H9 (cell line): Measurements from ENCODE around the gene SOBP. TPM values are rescaled to one million over a fixed set of nuclear protein-coding genes. Genes with fewer than 3 reads are reported as not detected.

Experiments
- DNase-seq: peaks from one replicate; pipeline ENCODE4 v3.0.0-alpha.2; 2017
- H2AFZ ChIP-seq: one replicate; pipeline ENCODE4 v1.6.1; 2013; ENCODE audit warnings: mild to moderate bottlenecking, low read length, control low read depth, moderate library complexity
- H2AK5ac ChIP-seq: 2 replicates; pipeline ENCODE4 v1.6.1; 2013; ENCODE audit warnings: low read length, control low read depth, mixed read lengths; ENCODE audit not compliant: insufficient read length
- H2BK120ac ChIP-seq: one replicate; pipeline ENCODE4 v1.6.1; 2013; ENCODE audit warnings: low read depth, mild to moderate bottlenecking, low read length, control low read depth, inconsistent platforms; ENCODE audit not compliant: poor library complexity, severe bottlenecking
- H2BK12ac ChIP-seq: 2 replicates; pipeline ENCODE4 v1.6.1; 2013; ENCODE audit warnings: low read length, control low read depth, mixed read lengths, low read depth; ENCODE audit not compliant: insufficient read length
- H2BK15ac ChIP-seq: 2 replicates; pipeline ENCODE4 v1.6.1; 2013; ENCODE audit warnings: low read depth, low read length, control low read depth
- H2BK20ac ChIP-seq: one replicate; pipeline ENCODE4 v1.6.1; 2013; ENCODE audit warnings: low read depth, mild to moderate bottlenecking, low read length, control low read depth, inconsistent platforms; ENCODE audit not compliant: poor library complexity, severe bottlenecking
- H2BK5ac ChIP-seq: 2 replicates; pipeline ENCODE4 v1.6.1; 2013; ENCODE audit warnings: low read length, control low read depth, mixed read lengths; ENCODE audit not compliant: insufficient read length
- H3K14ac ChIP-seq: 2 replicates; pipeline ENCODE4 v1.6.1; 2013; ENCODE audit warnings: low read length, control low read depth; ENCODE audit not compliant: insufficient read depth
- H3K18ac ChIP-seq: 2 replicates; pipeline ENCODE4 v1.6.1; 2013; ENCODE audit warnings: low read depth, mild to moderate bottlenecking, mixed read lengths, low read length, control low read depth; ENCODE audit not compliant: insufficient read length
- H3K23ac ChIP-seq: 2 replicates; pipeline ENCODE4 v1.6.1; 2013; ENCODE audit warnings: low read length, control low read depth, mixed read lengths, low read depth; ENCODE audit not compliant: insufficient read length
- H3K23me2 ChIP-seq: 2 replicates; pipeline ENCODE4 v1.6.1; 2013; ENCODE audit warnings: low read depth, mild to moderate bottlenecking, mixed read lengths, low read length, control low read depth; ENCODE audit not compliant: insufficient read length, poor library complexity, severe bottlenecking
- H3K27ac ChIP-seq: 2 replicates; pipeline ENCODE4 v1.5.1; 2013; ENCODE audit warnings: low read length, control low read depth, mixed read lengths, low read depth; ENCODE audit not compliant: insufficient read length
- H3K27me3 ChIP-seq: 2 replicates; pipeline ENCODE4 v1.6.1; 2013; ENCODE audit warnings: low read length, control low read depth, inconsistent platforms; ENCODE audit not compliant: insufficient read depth
- H3K4ac ChIP-seq: 2 replicates; pipeline ENCODE4 v1.6.1; 2013; ENCODE audit warnings: low read depth, mild to moderate bottlenecking, control low read depth, inconsistent platforms, low read length, moderate library complexity
- H3K4me1 ChIP-seq: 2 replicates; pipeline ENCODE4 v1.6.1; 2013; ENCODE audit warnings: low read length, control low read depth, inconsistent platforms; ENCODE audit not compliant: insufficient read depth
- H3K4me2 ChIP-seq: 2 replicates; pipeline ENCODE4 v1.6.1; 2013; ENCODE audit warnings: low read length, control low read depth, mixed read lengths; ENCODE audit not compliant: insufficient read length, insufficient read depth
- H3K56ac ChIP-seq: 2 replicates; pipeline ENCODE4 v1.6.1; 2013; ENCODE audit warnings: low read depth, mild to moderate bottlenecking, mixed read lengths, low read length, control low read depth; ENCODE audit not compliant: insufficient read length
- H3K79me1 ChIP-seq: 2 replicates; pipeline ENCODE4 v1.6.1; 2013; ENCODE audit warnings: low read depth, mild to moderate bottlenecking, moderate library complexity, low read length, control low read depth, inconsistent platforms; ENCODE audit not compliant: insufficient read depth, poor library complexity, severe bottlenecking
- H3K79me2 ChIP-seq: 2 replicates; pipeline ENCODE4 v1.6.1; 2013; ENCODE audit warnings: low read length, control low read depth, inconsistent platforms; ENCODE audit not compliant: insufficient read depth
- H3K9ac ChIP-seq: 2 replicates; pipeline ENCODE4 v1.6.1; 2013; ENCODE audit warnings: low read length, control low read depth, mixed read lengths; ENCODE audit not compliant: insufficient read length; ENCODE audit errors: extremely low read depth
- H3K9me3 ChIP-seq: one replicate; pipeline ENCODE4 v1.6.1; 2013; ENCODE audit warnings: low read depth, low read length, inconsistent platforms; ENCODE audit not compliant: control insufficient read depth
- H3T11ph ChIP-seq: one replicate; pipeline ENCODE4 v1.6.1; 2013; ENCODE audit warnings: mild to moderate bottlenecking, low read length, control low read depth, inconsistent platforms
- H4K20me1 ChIP-seq: one replicate; pipeline ENCODE4 v1.6.1; 2013; ENCODE audit not compliant: control insufficient read depth, insufficient read length, insufficient read depth
- H4K5ac ChIP-seq: 2 replicates; pipeline ENCODE4 v1.6.1; 2013; ENCODE audit warnings: low read depth, mild to moderate bottlenecking, mixed read lengths, low read length, control low read depth; ENCODE audit not compliant: insufficient read length
- H4K8ac ChIP-seq: replicated peaks from 2 replicates; pipeline ENCODE4 v1.6.1; 2013; ENCODE audit warnings: low read length, control low read depth, mixed read lengths, low read depth; ENCODE audit not compliant: insufficient read length
- H4K91ac ChIP-seq: 2 replicates; pipeline ENCODE4 v1.6.1; 2013; ENCODE audit warnings: low read depth, mild to moderate bottlenecking, moderate library complexity, mixed read lengths, low read length, control low read depth; ENCODE audit not compliant: insufficient read length
- H3K27ac Mint-ChIP-seq, 3 experiments: 2 replicates in 2 of 3; 3 replicates in 1 of 3; pipeline ENCODE4 v1.8.0; 2020 to 2021; ENCODE audit warnings: mixed read lengths in 3 of 3, mild to moderate bottlenecking in 1 of 3, moderate library complexity in 1 of 3
- H3K27me3 Mint-ChIP-seq: 2 replicates; pipeline ENCODE4 v1.8.0; 2021; ENCODE audit warnings: low read depth, mild to moderate bottlenecking, moderate library complexity, mixed read lengths
- H3K36me3 Mint-ChIP-seq, 3 experiments: 2 replicates in 2 of 3; 3 replicates in 1 of 3; pipeline ENCODE4 v1.8.0; 2020 to 2021; ENCODE audit warnings: low read depth in 3 of 3, mixed read lengths in 3 of 3; ENCODE audit not compliant: insufficient read depth in 1 of 3
- H3K4me1 Mint-ChIP-seq, 2 experiments: 2 replicates each; pipeline ENCODE4 v1.8.0; 2020; ENCODE audit warnings: mixed read lengths in 2 of 2
- H3K4me3 Mint-ChIP-seq, 2 experiments: 2 replicates in 1 of 2; 3 replicates in 1 of 2; pipeline ENCODE4 v1.8.0; 2020 to 2021; ENCODE audit warnings: mild to moderate bottlenecking in 2 of 2, mixed read lengths in 2 of 2, moderate library complexity in 1 of 2
- H3K9me3 Mint-ChIP-seq, 2 experiments: 2 replicates in 1 of 2; 3 replicates in 1 of 2; pipeline ENCODE4 v1.8.0; 2020; ENCODE audit warnings: mild to moderate bottlenecking in 2 of 2, mixed read lengths in 2 of 2, moderate library complexity in 1 of 2
- WGBS: extraction: QIAGEN DNeasy Blood & Tissue Kit; methylation state at CpG from one replicate; pipeline ENCODE4 v1.1.7; 2013; ENCODE audit warnings: missing lambda C conversion rate, low lambda C conversion rate, mixed read lengths; ENCODE audit not compliant: insufficient read length; ENCODE audit errors: extremely low coverage; 5-methylcytosine and 5-hydroxymethylcytosine counted together
- total RNA-seq: library from RNA; stranded (reverse); gene quantifications from 2 replicates; pipeline ENCODE4 v1.2.1, GENCODE V29; 2021
- TF ChIP-seq, protein P1 (sequence below): fragments of 200-600 bp; sonication (generic); conservative IDR thresholded peaks from 3 replicates; pipeline ENCODE4 v1.8.0; 2021; ENCODE audit warnings: antibody characterized with exemption, mild to moderate bottlenecking

The SOBP gene
- total RNA-seq, 1 experiment from 2014 or later, result 4.3 TPM

DNA sequence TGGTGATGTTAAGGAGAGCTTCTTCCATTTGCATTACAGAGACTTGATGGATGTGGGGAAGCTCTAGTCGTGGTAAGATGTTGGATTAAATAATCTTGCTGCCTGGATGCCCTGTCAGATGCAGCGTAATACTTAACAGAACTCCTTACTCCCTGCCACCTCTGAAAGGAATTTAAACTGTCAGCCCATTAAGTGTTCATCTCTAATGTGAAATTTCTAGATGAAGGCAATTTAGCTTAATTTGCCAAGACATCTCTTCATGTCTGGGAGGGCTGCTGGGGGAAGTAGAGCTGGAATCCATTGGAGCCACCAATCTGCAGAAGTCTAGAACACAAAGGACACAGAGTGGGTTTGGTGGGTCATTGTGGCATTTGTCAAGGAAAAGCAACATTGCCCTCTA, 64.4 kb downstream of the SOBP start:
- WGBS, result no CpG with 5 or more reads among the region's 2 CpGs

More for the DNA sequence above, 64.4 kb downstream of the SOBP start:
- Histone ChIP-seq H3K18ac (no peak overlapping the region), H3K9me3 (no peaks in the 10 kb centered on the region), H2AK5ac (no peak overlapping the region), H3K56ac (no peak overlapping the region), H3T11ph (no peak overlapping the region), H2BK5ac (no peak overlapping the region), H3K27me3 (no peaks in the 10 kb centered on the region), H3K79me2 (no peaks in the 10 kb centered on the region), H2BK20ac (no peak overlapping the region), H2BK120ac (no peak overlapping the region), H2AFZ (no peak overlapping the region), H3K23me2 (no peaks in the 10 kb centered on the region), H3K9ac (no peak overlapping the region), H2BK12ac (no peak overlapping the region), H3K4ac (no peak overlapping the region), H3K4me2 (no peak overlapping the region), H2BK15ac (no peak overlapping the region), H3K79me1 (no peaks in the 10 kb centered on the region), H3K14ac (no peak overlapping the region), H3K4me1 (no peaks in the 10 kb centered on the region), H4K20me1 (no peaks in the 10 kb centered on the region), H4K91ac (no peak overlapping the region), H3K27ac (no peak overlapping the region), H3K23ac (no peak overlapping the region), H4K8ac (no peak overlapping the region), H4K5ac (no peak overlapping the region)
- Mint-ChIP-seq H3K4me1 (peaks cover 12% of the 10 kb centered on the region in 2 experiments), H3K36me3 (no peaks in the 10 kb centered on the region), H3K9me3 (no peaks in the 10 kb centered on the region), H3K27ac (no peak overlapping the region), H3K4me3 (no peak overlapping the region), H3K27me3 (no peaks in the 10 kb centered on the region)
- no peak for DNase-seq
- TF ChIP-seq, protein P1, sequence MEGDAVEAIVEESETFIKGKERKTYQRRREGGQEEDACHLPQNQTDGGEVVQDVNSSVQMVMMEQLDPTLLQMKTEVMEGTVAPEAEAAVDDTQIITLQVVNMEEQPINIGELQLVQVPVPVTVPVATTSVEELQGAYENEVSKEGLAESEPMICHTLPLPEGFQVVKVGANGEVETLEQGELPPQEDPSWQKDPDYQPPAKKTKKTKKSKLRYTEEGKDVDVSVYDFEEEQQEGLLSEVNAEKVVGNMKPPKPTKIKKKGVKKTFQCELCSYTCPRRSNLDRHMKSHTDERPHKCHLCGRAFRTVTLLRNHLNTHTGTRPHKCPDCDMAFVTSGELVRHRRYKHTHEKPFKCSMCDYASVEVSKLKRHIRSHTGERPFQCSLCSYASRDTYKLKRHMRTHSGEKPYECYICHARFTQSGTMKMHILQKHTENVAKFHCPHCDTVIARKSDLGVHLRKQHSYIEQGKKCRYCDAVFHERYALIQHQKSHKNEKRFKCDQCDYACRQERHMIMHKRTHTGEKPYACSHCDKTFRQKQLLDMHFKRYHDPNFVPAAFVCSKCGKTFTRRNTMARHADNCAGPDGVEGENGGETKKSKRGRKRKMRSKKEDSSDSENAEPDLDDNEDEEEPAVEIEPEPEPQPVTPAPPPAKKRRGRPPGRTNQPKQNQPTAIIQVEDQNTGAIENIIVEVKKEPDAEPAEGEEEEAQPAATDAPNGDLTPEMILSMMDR, result no peak
